GM19351 (cell line): ENCODE measurements around the gene CIDEB.
"Not testable (repeated sequence)": the region's sequence is repeated elsewhere in the genome, so short reads cannot be mapped to it uniquely, and the experiment has no call there.

Source experiments
- ATAC-seq: cut with Tn5 transposase; IDR thresholded peaks from one replicate; pipeline ENCODE4 v1.9.1; 2021; ENCODE audit warnings: mild to moderate bottlenecking, moderate library complexity; ENCODE audit not compliant: unreplicated experiment

Gene CIDEB

DNA sequence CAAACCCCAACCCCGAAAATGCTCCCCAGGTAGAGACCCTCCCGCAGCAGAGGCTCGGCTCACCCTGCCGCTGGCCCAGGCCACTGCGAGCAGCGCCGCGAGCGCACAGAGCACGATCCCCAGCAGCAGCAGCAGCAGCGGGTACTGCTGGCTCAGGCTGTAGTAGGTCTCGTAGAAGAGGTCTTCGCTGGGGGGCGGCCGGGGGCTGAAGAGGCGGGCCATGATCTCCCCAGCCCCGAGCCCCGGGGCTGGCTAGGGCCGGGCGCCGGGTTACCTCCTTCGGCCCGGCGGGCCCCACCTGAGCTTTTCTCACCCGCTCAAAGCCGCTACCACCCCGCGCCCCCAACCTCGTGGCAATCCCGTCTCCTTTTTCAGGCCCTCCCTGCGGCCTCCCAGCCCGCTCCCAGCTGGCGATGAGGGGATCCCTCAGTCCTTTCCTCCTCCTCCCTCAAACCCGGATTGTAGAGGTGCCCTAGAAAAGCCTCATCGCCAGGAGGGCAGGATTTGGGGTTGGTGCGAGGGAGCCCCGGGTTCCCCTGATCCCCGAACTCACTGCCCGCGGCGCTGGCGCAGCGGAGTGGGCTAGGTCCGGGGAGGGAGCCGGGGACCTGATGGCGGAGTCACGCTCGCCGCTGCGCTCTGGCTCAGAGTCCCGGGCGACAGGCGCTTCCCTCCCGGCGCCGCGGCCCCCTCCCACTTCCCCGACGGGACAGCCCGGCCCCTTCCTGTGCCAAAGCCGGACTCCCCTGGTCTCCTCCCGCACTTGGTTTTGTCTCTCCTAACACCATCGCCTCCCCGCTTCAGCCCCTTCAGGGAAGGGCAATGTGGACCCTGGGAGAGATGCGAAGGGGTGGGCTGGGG is 26.9 kb upstream of the CIDEB start, which contains the start of gene ADCY4:
TSS of gene ADCY4 (minus strand) at position 641 of the 861 bp plus-strand sequence. CDS start at position 222, 419 bp downstream.
- ATAC-seq, result no peak

DNA sequence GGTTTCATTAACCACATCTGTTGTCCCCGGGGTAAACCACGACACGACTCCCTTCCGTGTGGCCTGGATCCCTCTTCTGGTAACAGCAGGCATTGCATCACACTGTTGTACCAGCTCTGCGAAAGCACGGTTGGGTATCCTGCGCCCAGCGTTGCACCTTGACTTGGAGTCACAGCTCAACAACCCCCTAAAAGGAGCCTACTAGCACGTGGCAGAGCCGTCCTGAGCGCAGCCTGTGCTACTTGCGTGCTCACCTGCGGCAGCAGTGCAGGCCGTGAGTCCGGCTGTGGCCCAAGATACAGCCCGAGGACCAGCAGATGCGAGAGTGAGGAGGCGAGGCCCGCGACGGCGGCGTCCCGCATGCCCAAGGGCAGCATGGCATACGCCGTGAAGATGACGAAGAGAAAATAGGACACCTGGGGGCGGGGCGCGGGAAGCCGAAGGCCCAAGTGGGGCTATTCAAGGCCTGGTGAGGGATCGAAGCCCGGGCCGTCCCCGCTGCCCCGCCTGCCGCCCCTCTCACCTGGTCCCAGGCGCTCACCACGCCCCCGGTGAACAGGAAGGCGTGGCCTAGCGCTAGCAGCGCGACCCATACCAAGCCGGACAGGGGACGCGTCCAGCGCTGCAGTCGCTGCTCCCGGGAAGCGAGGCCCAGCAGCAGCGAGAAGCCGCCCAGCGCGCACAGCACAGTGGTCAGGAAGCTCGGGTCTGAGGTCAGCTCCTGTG is 24.7 kb upstream of the CIDEB start:
- peak; percentile 89 for ATAC-seq

DNA sequence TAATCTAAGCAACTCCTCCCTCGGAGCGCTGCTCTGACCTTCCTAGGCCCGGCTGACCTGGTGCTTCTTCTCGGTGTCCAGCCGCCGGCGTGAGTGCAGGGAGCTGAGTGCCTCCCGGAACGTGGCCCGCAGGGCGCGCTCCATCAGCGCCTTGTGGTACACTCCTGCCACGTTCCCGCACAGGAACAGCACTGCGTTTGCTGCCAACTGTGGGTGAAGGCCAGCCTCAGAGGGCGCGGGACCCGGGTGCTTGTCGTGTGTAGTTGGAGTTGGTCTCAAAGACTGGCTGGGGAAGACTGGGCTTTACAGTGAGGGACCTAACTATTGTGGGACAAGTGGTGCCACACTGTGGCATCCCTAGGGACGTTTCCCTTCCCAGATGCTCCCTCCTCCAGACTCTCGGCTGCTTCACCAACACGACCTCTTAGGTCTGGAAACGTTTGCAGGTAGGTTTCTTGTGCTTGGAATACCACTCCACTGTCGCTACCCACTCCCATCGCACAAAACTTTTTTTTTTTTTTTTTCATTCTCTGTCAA is 24.0 kb upstream of the CIDEB start:
- no peak for ATAC-seq

DNA sequence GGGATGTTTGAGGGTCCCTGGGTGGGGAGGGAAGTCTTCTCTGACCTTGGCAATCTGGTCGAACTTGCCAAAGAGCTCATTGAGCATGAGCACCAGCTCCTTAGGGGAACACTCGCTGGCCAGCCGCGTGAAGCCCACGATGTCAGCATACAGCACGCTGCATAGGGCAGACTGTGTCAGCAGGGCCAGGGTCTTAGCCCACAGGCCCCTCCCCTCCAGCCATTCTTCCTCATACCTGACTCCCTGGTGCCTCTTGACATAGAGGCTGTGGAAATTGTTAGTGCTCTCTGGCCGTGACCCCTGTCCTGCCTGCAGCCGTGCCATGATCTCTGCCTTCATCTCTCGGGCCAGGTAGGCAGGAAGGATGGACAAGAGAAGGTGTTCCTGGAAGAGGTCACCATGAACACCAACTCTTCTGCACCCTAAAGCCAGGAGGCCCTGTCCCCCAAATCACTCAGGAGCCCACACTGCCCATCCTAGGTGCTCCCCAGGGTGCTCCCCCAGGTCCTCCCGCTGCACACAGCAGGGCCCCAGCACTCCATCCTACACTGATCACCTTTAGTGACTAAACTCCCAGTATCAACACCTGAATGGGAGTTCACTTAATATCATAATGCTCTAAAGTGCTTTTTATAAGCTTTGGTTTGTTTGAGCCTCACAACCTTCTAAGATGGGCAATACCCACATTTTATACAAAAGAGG is 23.3 kb upstream of the CIDEB start:
- no peak for ATAC-seq

GRCh38 chr14:24329736-24330135 is 22.0 kb upstream of the CIDEB start:
- no peak for ATAC-seq

- no peak for ATAC-seq
These were observed 21.4 kb upstream of the CIDEB start for GRCh38 chr14:24329073-24329663.

DNA sequence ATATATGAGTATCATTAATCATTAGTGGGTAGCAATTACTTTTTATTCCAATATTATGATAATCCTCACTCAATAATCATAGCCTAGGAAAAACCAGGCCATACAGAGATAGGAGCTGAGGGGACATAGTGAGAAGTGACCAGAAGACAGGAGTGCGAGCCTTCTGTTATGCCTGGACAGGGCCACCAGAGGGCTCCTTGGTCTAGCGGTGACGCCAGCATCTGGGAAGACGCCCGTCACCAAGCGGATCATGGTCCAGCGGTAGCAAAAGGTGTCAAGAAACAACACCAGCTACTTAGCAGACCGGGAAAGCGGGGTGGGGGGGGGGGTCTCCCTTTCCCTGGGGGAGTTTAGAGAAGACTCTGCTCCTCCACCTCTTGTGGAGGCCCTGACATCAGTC is 20.1 kb upstream of the CIDEB start:
- ATAC-seq, result not testable (repeated sequence)

GRCh38 chr14:24327303-24327702 is 19.5 kb upstream of the CIDEB start:
- no peak for ATAC-seq

- ATAC-seq, result no peak
These were observed 18.2 kb upstream of the CIDEB start for GRCh38 chr14:24325963-24326362.

DNA sequence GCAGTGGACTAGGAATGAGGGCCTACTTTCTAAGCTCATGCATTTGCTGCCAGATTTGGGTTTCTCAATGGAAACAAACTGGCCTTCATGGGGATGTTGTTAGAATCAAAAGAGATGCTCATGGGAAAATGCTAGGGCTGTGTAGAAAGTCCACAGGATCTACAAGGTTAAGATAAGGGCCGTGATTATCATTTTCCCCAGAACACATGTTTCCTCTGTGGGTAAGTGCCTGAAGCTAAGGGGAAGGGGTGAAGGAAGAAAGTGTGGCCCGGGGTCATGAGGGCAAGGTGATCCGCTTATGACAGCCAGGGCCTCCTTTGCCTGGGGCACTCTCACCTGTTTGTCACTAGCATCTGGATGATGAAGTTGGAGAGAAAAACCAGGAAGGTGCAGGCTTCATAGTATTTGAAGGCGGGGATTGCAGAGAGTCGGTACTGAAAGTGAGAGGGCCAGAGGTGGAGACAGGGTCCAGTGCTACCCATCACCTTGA is 17.3 kb upstream of the CIDEB start:
- ATAC-seq, result no peak

DNA sequence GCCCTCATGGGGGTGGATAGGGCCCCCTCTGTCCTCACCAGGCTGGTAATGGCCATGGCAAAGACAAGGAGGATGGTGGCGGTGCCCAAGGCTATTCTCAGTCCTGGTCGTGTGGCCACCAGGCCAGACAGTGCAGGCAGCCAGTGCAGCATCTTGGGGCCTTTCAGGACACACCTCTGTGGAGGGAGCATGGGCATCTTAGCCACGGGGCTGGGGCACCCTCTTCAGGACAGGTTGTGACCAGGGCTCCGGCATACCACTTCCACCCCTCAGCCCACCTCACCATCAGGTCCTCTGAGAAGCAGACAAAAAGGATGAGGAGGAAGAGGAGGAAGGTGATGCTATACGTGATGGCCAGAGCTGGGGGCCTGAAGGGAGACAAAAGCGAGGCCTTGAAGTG is 16.2 kb upstream of the CIDEB start:
- no peak for ATAC-seq

DNA sequence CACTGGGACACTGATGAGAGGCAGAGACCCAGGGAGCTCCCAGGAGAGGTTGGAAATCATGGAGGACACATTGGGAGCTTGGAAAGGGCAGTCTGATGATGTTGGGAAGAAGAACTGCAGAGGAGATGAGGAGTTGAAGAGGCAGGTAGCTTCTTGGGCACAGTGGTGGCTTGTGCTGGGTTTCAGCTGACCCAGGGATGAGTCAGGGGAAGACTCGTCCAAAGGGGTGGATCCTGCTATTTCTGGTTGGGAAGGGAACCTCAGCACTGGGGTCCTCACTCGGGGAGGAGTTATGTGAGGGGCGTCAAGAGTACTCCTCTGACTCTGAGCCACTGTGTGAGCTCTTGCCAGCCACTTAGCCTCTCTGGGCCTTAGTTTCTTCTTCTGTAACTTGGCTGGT is 15.6 kb upstream of the CIDEB start:
- ATAC-seq, result no peak

DNA sequence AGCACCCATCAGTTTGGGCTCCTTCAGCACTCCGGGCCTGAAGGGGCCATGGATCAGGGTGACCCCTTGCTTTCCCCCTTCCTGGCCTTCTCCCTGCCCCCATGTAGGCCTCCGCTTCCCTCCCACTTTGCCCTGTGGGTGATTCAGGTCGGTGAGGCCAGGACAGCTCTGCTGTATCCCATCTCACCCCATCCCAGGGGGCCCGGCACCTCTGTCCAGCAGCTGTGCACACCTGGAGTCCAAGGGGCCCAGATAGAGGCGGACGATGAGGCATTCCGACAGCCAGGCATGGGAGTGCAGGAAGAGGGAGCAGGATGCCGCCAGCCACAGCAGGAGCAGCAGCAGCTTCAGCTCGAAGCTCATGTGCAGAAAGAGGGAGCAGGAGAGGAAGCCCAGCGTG is 14.9 kb upstream of the CIDEB start:
- ATAC-seq, result no peak

GRCh38 chr14:24321212-24321975 is 13.6 kb upstream of the CIDEB start:
- no peak for ATAC-seq

- ATAC-seq, result no peak
These were observed 9.6 kb upstream of the CIDEB start for GRCh38 chr14:24317141-24317928.

DNA sequence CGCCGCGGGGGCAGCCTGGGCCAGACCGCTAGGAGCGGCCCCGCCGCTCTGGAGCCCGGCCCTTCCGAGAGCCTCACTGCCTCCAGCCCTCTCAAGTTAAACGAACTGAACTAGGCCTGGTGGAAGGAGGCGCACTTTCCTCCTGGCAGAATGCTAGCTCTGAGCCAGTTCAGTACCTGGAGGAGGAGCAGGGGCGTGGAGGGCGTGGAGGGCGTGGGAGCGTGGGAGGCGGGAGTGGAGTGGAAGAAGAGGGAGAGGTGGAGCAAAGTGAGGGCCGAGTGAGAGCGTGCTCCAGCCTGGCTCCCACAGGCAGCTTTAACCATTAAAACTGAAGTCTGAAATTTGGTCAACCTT is 8.8 kb upstream of the CIDEB start:
- no peak for ATAC-seq

DNA sequence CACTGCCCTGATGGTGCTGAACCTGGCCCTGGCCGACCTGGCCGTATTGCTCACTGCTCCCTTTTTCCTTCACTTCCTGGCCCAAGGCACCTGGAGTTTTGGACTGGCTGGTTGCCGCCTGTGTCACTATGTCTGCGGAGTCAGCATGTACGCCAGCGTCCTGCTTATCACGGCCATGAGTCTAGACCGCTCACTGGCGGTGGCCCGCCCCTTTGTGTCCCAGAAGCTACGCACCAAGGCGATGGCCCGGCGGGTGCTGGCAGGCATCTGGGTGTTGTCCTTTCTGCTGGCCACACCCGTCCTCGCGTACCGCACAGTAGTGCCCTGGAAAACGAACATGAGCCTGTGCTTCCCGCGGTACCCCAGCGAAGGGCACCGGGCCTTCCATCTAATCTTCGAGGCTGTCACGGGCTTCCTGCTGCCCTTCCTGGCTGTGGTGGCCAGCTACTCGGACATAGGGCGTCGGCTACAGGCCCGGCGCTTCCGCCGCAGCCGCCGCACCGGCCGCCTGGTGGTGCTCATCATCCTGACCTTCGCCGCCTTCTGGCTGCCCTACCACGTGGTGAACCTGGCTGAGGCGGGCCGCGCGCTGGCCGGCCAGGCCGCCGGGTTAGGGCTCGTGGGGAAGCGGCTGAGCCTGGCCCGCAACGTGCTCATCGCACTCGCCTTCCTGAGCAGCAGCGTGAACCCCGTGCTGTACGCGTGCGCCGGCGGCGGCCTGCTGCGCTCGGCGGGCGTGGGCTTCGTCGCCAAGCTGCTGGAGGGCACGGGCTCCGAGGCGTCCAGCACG is 8.2 kb upstream of the CIDEB start:
- no peak for ATAC-seq

DNA sequence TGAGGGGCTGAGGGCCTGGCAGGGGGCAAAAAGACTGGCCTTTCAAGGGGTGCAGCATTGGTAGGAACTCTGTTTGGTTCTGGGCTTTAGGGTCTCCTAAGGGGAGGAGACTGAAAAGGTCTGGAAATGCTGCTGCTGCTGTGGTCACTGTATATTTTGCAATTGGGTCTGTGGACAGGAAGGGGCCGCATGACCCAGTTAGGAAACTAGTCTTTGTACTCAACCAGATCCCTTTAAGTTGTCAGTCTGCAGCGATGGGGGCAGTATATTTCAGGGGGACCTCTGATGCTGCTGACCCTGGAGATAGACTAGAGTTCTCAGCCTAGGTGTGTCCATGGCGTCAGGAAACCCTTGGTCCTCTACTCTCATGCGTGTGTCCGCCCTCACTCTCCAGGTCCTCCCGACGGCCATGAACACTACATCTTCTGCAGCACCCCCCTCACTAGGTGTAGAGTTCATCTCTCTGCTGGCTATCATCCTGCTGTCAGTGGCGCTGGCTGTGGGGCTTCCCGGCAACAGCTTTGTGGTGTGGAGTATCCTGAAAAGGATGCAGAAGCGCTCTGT is 7.5 kb upstream of the CIDEB start:
- ATAC-seq, result no peak
